GM18907 (cell line): ENCODE measurements around the gene SLC34A3.

Experiments
- ATAC-seq: cut with Tn5 transposase; IDR thresholded peaks from one replicate; pipeline ENCODE4 v1.9.1; 2021; ENCODE audit warnings: mild to moderate bottlenecking, moderate library complexity; ENCODE audit not compliant: unreplicated experiment

Gene SLC34A3

DNA sequence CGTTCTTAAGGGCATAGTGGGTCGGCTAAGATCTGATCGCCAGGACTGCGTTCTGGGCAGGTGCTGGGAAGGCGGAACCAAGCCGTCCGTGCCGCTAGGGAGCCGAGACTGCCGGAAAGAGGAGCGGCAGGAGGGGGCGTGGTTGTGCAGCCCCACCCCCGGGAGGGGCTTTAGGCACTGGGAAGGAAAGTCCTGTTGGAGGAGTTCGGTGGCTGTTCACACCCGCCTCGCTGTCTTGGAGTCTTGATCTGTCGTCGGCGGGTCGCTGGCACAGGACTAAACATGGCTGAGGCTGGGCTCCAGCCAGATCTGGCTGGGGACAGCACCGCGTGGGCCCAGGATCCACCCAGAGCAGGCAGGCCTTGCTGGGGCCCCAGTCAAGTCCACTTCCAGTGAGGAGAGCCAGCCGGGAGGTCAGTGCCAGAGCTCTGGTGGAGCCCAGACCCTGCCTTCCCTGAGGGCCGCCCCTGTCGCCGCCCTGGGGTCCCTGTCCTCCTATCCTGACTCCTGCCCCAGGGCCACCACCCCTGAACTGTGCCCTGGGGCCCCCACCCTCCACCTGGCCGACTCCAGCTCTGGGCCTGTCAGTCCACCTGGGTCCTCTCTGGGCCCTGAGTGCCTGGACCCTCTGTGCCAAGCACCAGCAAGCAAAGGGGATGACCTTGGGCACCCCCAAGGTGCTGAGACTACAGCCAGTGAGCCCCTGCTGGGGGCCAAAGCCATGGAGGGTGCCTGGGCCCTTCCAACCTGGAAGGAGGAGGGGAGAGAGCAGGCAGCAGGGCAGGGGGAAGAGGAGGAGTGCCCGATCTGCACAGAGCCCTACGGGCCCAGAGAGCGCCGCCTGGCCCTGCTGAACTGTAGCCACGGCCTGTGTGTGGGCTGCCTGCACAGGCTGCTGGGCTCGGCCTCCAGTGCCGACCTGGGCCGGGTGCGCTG is 13.2 kb upstream of the SLC34A3 start:
- ATAC-seq = no peak

DNA sequence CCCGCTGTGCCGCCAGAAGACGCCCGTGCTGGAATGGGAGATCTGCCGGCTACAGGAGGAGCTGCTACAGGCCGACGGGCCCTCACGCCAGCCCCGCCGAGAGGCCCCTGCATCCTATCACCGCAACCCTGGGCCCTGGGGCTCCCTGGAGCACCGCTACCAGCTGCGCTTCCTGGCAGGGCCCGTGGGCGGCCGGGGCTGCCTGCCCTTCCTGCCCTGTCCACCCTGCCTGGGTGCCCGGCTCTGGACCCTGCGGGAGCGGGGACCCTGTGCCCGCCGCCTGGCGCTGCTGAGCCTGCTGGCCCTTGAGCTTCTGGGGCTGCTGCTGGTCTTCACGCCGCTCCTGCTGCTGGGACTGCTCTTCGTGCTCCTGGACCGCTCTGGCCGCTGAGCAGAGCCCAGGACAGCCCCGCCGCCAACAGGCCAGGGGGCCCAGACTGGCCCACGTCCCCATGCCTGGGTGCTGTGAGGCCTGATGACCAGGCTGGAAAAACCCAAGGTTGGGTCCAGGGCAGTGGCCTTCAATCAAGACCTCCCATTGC is 12.4 kb upstream of the SLC34A3 start:
- no peak for ATAC-seq

- no peak for ATAC-seq
Measured at GRCh38 chr9:137218754-137219271, 11.9 kb upstream of the SLC34A3 start.

DNA sequence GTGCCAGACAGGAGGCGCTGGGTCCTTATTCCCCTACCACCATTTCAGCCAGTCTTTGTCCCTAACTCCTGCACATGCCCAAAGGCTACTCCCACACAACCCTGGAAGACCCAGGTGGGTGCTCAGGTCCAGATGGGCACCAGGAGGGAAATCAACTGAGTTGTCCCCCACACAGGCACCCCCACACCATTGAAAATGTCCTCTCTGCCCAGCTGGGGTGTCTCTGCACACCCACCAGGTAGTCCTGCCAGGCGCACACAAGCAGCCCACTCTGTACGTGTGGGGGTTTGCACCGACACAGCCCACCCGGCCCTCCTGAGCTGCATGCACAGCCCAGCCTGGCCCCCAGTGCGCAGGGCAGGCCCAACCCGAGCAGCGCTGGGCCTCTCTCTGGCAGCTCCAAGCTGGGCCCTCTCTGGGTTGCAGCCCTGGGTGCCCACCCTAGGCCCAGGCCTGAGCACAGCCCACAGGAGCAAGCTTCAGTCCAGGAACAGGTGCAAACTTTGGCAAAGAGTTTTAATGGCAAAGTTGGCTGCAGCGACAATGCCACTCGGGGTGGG is 10.9 kb upstream of the SLC34A3 start:
- no peak for ATAC-seq

GRCh38 chr9:137220317-137221094 is 10.2 kb upstream of the SLC34A3 start:
- no peak for ATAC-seq

- no peak for ATAC-seq
Measured at GRCh38 chr9:137221095-137221505, 9.6 kb upstream of the SLC34A3 start.

GRCh38 chr9:137221506-137222111 is 9.1 kb upstream of the SLC34A3 start:
- no peak for ATAC-seq

DNA sequence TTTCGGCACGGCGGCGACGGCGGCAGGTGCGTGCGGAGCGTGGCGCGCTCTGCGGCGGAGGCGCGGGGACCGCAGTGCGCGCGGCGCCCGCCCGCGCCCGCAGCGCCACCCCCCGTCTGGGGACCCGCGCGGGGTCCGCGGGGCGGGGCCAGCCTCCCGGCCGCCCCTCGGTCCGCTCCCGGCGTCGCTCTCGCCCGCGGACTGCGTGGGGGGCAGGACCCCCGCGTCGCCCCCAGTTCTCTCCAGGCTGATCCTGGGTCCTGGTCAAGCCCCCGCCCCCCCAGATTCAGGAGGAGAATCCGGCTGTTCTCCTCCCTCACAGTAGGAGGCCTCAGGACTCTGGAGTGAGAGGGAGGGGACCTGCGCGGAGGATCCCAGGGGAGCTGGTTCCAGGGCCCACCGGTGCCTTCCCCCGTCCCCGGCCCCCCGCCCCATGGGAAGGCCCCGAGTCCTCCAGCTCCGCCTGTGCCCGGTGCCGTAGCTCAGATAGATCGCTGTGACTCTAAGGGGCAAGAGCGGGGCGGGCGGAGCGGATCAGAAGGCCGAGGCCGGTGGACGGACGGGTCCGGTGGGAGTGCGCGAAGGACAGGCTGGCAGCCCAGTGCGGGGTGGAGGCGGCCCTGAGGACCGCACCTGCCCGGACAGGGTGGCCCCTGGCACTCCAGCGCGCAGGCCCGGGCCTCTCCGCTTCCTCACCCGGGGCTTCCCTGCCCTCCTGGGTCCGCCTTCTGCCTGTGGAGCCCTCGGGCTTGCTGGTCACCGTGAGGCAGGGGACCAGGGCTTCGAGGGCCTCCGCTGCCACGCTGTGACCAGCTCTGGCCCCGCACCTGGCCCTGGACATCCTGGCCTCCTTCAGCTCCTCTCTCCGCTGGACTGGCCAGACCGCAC is 8.3 kb upstream of the SLC34A3 start, which contains the start of gene RNF208:
TSS of gene RNF208 (minus strand) at position 51 of the 888 bp plus-strand sequence. CDS start 1,028 bp downstream, outside the sequence.
- ATAC-seq = peak; percentile 6

DNA sequence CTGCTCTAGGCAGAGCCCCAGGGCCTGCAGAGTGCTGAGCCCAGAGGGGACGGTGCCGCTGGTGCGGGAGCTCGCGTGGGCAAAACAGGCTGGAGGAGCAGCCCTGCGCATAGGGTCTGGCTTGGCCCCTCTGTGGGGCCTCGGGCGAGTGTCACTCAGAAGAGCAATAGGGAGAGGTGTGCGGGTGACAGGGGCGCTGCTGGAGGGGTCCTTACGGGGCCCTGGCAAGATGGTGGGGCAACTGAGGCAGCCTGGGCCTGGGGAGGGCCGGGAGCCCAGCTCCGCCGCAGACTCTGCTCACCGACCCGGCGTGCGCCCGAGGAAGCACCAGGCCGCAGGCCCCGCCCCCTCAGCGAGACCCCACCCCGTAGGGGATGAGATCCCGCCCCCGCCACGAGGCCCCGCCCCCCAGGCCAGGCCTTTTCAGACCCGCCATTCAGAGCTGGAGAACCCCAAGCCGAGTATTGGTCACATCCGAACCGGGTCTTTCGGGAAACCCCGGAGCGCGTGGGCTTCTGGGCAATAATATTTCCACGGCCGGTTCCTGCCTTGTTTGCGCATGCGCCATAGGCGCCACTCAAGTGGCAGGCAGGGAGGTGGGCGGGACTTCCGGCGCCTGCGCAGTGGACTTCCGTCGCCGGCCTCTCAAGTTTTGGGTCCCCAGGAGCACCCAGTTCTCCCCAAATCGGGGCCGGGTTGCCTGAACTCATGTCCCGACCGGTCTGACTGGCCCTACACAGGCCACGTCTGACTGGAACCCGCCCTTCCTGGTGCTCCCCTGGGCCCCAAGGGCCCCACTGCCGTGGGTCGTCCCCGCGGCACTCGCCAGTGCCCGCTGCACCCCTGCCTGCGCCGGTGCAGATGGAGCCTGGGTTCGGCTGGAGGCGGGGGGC is 7.4 kb upstream of the SLC34A3 start:
- peak; percentile 63 for ATAC-seq

- ATAC-seq = no peak
Measured at GRCh38 chr9:137224830-137225694, 5.6 kb upstream of the SLC34A3 start, which contains the start of gene CYSRT1. Gene CYSRT1 (plus strand): TSS chr9:137225174. CDS start chr9:137225622, 448 bp downstream.

- ATAC-seq = no peak
Measured at GRCh38 chr9:137225699-137226331, 4.9 kb upstream of the SLC34A3 start.

DNA sequence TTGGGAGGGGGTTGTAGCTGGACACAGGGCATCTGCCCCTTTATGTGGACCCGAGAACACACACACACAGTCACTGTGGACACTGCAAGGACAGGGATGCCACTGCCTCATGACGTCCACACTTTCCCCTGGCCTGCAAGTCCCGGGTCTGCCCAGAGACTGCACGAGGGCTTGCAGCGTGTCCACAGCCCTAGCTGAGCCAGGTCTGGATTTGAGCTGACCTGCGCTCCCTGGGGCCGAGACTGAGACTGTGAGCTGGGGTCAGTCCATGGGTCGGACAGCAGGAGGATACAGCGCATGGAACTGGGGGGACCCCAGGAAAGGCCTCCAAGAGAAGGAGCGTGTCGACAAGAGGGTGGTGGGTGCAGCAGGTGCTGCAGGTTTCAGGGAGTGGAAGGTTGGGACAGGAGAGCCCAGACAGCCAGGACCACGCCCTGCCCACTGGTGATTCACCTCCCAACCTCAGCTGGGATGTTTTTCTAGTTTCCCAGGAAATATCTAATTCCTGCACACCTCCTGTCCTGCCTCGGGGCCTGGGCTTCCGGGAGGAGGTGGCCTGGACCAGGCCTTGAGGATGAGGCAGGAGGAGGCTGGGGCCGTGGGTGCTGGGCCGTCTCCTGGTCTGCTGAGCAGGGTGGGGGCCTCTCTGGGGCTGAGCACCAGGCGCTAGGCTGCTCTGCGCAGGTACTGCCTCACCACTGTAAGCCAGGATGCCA is 4.2 kb upstream of the SLC34A3 start:
- no peak for ATAC-seq

GRCh38 chr9:137227054-137227852 is 3.4 kb upstream of the SLC34A3 start, which contains the start of gene RNF224:
Gene RNF224 (plus strand): TSS chr9:137227502. CDS start chr9:137228336, 834 bp downstream.
- ATAC-seq = no peak

GRCh38 chr9:137227853-137228505 is 2.7 kb upstream of the SLC34A3 start:
- no peak for ATAC-seq

- no peak for ATAC-seq
Measured at GRCh38 chr9:137228506-137228967, 2.2 kb upstream of the SLC34A3 start.
